ENCODE results near the gene ADIG.

DNA sequence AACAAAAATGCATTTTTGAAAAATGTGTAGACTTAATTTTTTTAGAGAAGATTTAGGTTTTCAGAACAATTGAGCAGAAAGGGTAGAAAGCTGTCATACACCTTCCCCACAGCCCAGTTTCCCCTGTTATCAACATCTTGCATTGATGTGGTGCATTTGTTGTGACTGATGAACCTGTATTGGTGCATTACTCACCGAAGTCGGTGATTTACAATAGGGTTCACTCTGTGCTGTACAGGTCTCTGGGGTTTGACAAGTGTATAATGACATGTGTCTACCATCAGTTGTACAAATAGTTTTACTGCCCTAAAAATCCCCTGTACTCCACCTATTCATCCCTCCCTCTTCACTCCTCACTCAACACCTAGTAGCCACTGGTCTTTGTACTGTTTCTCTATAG lies 23.8 kb upstream of the ADIG start:
- no peak for TF ChIP-seq ZNF274 (IDR thresholded peaks at IDR 0.05; ENCODE audit: low read depth, low read length)
- TF ChIP-seq YY1 (IDR thresholded peaks at IDR 0.05; ENCODE audit: insufficient read depth, insufficient read length): no peak

Data from NT2/D1 (cell line).